Stimulated activated CD8-positive, alpha-beta memory T cell treated with anti-CD3 and anti-CD28 coated beads, Interleukin-4, amount 100 ng/mL, for 48 hours (primary cell): ENCODE results near the gene PCYT1A.
"Not testable (repeated sequence)": the region's sequence is repeated elsewhere in the genome, so short reads cannot be mapped to it uniquely, and the experiment has no call there.

ENCODE experiments used
- DNase-seq: peaks from one replicate; pipeline ENCODE4 v3.0.0-alpha.2; 2020

The PCYT1A gene

DNA sequence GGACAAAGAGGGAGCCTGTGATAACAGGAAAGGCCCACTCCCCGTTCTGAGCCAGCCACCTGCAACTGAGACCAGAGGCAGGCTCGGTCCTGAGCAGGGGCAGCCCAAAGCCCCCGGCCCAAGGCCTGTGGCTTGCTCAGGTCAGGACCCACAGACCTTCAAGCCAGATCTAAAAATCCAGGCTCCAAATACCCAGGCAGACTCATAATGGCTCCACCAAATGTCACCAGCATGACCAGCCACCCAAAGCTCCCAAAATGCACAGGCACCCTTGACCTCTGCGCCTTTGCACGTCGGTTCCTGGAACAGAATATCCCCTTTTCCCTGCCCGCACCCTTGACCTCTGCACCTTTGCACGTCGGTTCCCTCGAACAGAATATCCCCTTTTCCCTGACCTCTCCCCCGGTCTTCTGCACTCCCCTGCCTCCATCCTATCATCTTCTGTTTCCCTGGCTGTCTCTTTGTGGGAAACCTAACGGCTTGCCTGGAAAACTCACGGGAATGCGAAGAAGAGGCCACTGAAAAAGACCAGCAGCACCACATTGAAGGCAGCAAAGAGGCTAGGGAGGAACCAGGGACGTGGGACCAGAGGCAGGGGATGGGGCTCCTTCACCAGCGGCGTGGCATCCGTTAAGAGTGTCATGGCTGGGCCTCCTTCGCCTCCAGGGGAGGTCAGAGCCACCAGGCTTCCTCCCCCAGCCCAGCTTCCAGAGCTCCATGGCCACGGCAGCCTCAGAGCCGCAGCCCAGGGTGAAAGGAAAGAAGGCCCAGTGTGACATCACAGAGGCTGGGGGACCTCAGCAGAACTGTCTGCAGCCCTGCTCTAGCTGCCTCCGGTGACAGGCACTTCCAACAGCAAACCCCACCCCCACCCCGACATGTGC, 76.6 kb downstream of the PCYT1A start, which contains the start of gene ZDHHC19:
ZDHHC19 (minus strand) TSS at position 728 of the 884 bp plus-strand sequence; CDS start at position 643, 85 bp downstream.
- no peak for DNase-seq

DNA sequence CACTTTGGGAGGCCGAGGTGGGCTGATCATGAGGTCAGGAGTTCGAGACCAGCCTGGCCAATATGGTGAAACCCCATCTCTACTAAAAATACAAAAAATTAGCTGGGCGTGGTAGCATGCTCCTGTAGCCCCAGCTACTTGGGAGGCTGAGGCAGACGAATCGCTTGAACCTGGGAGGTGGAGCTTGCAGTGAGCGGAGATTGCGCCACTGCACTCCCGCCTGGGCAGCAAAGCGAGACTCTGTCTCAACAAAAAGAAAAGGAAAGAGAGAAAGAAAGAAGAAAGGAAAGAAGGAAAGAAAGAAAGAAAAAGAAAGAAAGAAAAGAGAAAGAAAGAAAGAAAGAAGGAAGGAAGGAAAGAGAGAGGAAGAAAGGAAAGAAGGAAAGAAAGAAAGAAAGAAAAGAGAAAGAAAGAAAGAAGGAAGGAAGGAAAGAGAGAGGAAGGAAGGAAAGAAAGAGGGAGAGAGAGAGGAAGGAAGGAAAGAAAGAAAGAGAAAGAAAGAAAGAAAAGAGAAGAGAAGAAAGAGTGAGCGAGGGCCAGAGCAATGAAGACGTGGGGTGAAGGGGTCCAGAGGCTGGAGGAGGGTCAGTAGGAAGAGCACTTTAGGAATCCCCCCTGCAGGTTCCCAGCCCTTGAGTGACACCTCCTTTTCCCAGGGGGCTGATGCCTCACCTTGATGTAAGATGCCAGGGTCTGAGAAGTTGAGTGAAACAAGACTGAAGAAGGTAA, 77.4 kb downstream of the PCYT1A start:
- DNase-seq = not testable (repeated sequence)

DNA sequence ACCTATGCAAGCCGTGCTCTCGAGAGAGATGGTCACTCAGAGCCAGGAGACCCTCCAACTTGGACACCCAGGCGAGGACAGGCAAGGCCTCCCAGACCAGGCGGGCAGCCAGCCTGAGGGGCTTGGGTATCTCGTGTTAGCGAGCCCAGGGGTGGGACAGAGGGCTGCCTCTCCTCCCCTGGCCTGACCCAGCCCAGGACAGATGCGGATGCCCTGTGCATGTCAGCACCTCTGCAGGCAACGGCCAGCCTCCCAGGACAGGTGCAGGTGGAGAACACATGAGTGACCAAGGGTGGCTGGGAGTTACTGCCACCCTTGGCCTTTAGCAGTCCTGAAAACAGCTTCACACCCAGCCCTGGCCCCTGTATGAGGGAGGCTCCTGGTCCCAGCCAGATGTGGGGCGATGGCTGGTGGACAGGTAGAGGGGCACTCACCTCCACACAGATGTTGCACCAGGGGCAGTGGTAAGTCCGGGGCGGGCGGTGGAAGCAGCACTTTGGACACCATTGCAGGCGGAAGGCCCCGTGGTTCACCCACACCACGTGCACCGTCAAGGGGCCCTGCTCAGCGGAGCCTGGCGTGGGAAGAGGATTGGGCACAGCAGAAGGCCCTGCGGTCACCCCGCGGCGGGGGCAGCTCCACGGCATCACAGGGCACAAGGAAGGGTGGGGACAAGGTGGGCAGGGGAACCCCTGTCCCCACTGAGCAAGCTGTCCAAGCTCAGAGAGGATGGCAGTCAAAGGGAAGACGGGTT, 78.4 kb downstream of the PCYT1A start:
- DNase-seq = no peak

DNA sequence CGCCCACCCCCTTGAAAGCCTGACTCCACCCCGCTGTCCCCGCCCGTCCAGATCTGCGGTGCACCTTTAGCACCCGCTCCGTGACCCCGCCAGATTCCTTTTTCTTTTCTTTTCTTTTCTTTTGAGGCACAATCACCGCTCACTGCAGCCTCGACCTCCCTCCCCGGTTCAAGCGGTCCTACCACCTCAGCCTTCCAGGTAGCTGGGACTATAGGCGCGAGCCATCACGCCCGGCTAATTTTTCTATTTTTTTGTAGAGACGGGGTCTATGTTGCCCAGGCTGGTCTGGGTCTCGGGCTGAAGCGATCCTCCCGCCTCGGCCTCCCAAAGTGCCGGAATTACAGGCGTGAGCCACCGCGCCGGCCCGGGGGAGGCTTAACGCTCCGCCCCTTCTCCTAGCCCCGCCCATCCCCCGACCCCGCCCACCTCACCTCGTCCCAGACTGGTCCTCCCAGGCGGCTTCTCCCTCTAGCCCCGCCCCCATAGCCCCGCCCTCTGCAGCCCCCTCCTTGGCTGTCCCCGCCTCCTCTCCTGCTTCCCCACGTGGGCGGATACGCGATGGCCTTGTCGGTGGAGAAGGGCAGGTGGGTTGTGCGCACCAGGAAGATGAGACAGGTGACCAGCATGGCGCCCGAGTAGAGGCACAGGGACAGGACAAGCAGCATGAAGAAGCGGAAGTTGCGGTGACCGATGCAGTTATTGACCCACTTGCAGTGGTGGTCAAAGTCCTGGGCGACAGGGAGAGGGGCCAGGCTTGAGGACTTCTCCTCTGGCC, 79.5 kb downstream of the PCYT1A start:
- DNase-seq = peak; percentile 78

DNA sequence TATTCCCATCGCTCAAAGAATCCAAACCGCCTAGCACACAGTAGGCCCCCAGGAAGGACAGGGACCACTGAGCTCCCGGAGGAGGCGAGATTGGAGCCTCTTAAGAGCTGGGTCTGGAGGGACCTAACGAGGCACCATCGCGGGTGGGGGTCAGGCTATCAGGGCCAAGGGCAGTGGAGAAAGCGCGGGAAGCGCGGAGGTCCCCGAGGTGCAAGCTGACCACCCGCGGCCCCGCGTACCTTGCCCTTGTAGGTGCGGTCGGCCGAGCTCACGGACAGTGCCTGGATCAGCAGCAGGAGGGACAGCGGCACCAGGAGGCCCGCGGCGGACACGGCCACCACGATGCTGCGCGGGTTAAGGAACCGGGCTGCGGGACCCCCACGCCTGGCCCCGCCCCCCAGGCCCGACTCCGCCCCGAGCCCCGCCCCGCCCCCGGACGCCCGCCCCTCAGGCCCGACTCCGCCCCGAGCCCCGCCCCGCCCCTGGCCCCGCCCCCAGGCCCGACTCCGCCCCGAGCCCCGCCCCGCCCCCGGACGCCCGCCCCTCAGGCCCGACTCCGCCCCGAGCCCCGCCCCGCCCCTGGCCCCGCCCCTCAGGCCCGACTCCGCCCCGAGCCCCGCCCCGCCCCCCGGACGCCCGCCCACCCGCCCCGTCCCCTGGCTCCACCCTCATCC, 80.2 kb downstream of the PCYT1A start:
- peak; percentile 39 for DNase-seq

DNA sequence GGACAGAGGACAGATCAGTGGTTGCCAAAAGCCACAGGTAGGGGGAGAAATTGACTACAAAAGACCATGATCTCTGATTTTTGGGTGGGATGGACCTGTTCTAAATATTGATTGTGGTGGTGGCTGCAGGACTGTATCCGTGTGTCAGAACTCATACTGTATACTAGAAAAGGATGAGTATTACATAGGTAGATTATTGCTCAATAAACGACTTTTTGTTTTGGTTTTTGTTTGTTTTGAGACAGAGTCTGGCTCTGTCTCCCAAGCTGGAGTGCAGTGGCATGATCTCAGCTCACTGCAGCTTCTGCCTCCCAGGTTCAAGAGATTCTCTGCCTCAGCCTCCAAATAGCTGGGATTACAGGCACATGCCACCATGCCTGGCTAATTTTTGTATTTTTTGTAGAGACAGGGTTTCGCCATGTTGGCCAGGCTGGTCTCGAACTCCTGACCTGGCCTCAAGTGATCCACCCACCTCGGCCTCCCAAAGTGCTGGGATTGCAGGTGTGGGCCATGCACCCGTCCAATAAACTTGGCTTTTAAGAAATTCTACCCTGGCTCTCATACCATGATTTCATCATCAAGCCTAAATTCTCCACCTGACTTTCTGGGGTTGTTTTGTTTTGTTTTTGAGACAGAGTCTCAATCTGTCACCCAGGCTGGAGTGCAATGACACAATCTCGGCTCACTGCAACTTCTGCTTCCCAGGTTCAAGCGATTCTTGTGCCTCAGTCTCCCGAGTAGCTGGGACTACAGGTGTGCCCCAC, 81.9 kb downstream of the PCYT1A start:
- not testable (repeated sequence) for DNase-seq

DNA sequence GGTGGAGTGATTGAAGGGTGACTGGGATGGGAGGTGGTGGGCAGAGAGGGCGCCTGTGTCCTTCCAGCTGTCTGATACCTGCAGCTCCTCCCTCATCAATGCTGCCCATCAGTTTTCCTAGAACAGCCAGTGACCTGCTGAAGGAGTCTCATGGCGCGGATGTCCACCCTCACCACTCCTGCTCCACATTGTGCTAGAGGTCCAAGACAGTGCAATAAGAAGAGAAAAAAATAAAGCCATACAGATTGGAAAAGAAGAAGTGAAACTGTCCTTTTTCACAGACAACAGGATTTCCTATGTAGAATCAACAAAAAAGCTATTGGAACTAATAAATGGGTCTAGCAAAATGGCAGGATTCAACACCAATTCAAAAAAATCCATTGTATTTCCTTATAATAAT, 83.7 kb downstream of the PCYT1A start:
- no peak for DNase-seq

DNA sequence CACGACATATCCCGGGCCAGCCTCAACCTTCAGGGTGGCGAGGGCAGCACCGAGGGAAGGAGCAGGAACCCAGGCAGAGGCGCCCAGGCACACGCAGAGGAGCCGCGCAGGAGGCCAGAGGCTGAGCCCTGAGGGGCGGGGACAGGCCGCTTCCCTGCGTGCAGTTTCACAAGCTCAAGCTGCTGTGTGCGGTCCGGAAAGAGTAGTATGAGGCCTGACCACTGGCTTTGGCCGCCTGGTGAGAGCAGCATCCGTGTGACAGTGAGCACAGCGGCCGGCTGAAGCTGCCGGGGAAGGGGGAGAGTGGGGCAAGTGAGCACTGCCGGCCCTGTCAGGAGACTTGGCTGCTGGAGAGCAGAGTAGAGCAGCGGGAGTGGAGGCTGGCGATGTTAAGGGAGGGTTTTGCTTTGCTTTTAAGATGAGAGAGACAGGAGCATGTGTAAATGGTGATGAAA, 85.0 kb downstream of the PCYT1A start:
- no peak for DNase-seq

DNA sequence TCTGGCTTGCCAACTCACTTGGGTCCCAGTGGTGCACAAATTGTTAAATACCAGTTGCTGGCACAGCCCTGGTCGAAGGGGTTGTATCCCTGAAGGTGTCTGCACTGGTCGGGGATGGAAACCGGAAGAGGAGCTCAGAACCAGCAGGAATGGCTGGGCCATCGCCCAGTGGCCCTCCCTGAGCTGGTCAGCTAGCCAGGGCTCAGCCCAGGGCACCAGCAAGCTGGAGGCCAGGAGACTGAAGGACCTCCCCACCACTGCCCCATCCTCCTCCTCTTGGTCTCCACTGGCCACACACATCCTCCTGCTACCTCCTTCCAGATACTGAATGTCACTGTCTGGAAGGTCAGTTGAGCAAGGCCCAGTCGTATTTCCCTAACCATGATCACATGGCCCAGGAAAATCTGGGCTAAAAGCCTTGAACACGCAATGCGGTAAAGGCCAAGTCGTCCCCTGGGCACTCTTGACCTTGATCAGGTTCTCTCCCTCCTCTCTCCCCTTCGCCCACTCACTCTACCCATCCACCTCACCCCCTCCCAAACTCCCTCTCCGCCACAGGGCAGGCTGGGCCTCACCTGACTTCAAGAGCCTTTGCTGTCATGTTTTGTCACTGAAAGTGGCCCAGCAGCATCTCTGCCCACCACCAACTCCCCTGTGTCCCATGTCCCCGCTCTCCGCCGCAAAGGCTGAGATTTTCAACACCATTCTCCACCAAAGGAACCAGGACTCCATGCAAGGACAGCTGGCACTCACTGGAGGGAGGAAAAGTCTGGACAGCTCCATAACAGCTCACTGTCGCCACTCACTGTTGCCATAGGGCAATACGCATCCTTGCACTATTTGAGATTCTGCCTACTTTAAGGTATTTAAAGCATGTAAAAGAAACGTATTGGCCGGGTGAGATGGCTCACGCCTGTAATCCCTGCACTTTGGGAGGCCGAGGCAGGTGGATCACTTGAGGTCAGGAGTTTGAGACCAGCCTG, 88.5 kb downstream of the PCYT1A start:
- DNase-seq = no peak

DNA sequence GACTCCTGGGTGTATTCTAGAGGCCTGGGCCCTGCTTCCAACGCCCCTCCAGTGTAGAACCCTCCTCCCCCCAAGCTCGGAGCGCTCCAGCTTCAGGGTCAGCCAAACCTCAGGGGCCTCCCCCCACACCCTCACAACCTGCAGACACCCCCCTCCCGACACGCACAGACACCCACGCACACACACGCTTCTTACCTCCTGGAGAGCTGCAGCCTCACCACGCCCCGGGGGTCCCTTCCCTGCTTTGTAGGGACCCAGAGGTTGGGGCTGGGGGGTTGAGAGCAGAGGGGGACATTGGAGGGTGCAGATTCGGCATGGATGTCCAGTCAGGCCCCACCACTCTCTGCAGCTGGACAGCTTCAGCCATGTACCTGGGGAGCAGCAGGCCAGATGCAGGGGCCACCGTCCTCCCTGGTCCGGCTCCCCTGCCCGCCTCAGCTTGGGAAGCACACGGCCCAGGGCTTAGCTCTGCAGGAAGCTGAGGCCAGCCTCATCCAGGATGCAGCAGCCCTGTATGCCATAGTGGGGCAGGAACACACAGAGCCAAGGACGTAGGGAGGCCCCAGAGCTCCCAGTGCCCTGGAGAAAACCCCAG, 89.3 kb downstream of the PCYT1A start:
- no peak for DNase-seq

DNA sequence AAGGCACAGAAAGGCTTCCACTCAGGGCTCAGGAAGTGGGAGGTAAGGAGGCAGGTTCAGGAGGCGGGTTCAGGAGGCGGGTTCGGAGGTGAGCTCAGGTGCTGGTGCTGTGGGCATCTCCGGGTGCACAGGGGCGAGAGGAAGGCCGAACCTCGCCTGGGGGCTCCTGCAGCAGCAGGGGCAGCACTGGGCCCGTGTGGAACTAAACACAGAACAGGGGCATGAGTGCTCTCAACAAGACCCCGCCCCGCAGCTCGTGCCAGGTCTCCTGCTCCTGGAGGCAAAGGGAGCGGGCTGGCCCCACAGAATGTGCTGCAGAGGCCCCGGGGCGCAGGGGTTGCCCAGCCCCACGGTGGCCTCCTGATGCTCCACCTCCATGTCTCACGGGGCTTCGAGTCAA, 90.0 kb downstream of the PCYT1A start:
- DNase-seq = no peak

DNA sequence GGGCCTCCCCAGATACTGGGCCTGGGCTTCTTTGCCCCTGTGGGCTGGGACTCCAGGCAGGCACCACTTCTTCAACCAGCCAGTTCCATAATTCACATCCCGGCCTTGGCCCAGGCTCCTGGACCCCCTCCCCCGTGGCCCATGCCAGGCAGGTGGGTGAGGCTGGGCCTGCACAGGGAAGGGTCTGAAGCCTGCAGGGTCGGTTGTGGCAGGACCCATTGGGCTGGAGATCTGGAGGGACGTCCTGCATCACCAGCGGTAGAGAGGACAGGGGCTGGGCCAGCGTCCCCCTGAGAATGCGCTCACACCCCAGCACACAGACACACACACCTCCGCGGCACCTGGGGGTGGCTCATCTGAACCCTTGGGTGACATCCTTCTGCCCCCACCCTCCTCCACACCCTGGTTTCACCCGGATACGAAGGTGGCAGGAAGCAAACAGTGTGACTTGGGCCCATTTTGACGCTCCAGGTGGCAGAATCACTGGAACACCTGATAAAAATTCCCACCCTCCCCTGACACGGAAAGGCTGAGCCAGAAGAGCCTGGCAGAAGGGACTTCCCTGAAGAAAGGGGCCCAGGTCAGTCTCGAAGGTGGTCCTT, 91.8 kb downstream of the PCYT1A start:
- DNase-seq = no peak

DNA sequence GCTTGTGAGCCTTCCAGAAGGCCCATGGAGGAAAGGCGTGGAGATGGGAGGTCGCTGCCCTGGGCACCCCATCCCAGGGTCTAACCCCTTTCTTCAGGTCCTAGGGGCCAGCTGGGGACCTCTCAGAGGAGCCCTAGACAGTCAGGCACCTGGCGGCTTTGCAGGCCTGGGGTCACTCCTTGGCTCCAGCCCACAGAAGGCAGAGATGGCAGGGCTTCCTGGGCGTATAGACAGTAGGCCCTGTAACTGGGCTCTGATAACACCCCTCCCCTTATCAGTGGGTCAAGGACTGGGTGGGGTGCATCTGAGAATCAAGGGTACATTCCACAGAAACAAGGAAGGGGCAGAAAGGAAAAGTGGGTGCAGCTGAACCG, 93.0 kb downstream of the PCYT1A start:
- DNase-seq = no peak

DNA sequence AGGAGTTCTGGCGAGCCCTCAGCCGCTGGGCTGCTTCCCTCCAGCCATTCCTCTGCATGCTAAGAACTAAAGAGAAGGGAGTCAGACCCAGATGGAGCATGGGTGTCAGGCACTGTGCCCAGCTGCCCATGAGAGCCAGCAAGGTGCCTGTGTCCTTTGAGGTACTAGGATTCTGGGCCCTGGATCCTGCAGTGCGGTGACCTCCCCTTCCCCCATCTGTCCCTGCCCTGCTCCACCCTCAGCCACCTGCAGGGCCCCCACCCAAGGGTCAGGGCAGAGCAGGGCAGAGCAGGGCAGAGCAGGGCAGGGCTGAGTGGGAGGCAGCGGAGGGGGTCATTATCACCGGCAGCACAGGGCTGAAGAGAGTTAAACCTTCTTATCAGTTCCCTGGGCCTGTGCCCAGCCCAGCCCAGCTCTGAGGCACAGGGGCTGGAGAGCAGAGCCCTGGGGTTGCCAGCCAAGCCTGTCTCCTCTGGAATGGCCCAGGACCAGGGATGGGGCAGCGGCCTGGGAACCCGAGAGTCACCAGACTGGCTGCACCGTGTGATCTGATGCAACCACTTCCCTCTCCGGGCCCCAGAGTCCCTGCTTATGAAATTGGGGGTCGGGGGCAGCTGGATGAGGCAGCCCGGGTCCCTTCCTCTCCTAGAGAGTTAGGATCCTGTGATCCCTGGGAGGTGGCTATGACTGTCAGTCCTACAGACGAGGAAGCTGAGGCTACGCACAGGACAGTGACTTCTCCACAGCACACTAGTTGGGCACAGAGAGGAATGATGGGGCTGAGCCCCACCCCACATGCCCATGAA, 93.6 kb downstream of the PCYT1A start:
- DNase-seq = no peak

DNA sequence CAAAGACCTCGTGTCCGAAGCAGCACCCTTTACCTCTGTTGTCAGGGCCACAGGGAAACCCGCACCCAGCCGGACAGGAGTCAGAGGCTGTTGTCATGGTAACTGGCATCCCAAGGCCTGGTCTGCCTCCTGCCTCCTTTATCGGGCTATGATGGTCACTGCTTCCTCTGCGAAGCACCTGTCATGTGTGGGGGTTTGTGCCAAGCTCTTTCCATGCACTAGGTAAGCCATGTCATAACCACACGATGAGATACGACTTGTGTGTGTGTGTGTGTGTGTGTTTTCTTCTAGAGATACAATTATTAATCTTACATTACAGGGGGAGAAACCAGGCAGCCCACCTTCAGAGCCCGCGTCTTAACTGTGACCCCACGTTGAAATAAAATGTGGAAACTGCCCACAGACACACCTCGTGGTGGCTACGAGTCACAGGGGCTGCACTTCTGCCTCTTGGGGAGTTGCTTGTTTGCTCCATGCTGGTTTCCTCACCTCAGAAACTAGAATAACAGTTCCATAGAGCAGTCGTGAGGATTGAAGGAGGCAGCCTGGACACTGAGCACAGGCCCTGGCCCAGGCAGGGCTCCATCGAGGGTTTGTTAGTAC, 94.3 kb downstream of the PCYT1A start:
- DNase-seq = peak; percentile 50

DNA sequence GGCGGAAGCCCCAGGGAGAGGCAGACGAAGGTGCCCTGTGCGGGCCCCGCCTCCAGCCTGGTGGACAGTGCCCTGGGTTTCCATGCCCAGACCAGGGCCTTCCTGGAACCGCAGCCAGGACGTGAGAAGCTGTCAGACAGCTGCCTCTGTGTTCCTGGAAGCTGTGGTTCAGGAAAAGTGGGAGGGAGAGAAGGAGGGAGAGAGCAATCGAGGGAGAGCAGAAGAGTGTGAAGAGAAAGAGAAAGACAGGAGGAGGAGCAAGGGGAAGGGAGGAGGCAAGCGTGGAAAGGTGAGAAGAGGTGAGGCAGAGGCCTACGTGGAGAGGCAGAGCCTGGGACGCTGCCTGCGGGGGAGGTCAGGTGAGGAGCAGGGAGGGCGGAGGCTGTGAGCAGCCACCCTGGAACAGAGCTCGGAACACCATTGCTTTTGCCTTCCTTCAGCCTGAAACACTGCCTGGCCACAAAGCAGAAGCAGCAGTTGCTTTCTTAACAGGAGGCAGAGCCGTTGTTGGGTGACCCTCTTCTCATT, 94.9 kb downstream of the PCYT1A start:
- DNase-seq = no peak

DNA sequence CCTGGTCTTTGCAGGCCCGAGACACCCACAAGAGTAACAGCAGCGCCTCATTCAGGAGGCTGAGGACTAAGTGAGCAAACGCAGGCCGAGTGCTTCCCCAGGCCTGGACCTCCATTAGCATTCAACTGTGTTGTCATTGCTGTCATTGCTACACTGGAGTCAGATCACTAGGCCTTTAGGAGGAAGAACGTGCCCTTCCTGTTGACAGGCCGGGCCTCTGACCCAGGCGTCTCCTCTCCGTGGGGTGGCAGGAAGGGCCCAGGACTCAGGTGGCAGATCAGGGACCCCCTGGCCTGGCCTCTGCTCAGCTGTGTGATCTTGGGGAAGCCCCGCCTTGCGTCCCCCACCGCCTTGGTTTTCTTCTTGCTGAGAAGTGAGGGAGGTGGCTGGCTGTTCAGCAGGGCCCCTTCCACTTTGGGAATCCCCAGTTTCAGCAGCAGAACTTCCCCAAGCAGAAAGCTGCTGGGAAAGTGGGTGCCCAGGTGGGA, 95.4 kb downstream of the PCYT1A start:
- peak; percentile 66 for DNase-seq
